HG03139 (cell line): Measurements from ENCODE around the gene ST6GAL2.

ENCODE experiments used
- ATAC-seq: cut with Tn5 transposase; IDR thresholded peaks from one replicate; pipeline ENCODE4 v1.9.1; 2021; ENCODE audit not compliant: unreplicated experiment

The ST6GAL2 gene

DNA sequence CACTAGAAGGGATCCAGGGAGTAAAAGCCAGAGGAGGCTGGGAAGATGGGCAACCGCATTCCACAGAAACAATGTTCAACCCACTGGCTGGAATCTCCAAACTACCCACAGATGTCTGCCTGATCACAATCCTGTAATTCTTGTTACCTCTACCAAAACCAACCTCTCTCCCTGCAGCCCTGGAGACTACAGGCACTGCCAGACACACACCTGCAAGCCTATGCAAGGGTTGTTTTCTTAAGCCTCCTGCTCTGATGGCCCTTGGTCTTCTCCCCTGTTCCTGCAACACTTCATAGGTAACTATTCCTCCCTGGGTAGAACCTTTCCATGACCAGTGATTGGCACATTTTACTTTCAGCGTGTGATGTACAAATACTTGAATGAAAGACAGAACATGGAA lies 21.9 kb downstream of the ST6GAL2 start:
- no peak for ATAC-seq

DNA sequence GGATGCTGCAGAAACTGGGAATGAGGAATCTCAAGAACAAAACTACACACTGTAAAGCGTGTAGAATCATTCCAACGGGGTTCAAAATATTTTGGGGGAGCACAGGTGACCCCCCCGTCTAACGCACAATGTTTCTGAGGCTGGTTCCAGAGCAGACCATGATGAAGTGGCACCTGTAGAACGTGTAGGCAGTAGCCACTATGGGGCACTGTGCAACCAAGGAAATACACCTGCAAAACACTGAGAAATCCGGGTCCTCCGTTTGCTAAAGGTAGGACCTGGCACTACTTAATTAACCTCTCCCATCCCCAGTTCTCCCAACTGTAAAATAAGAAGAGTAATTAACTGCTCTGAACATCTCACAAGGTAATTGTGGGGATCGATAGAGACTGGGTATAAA lies 22.6 kb downstream of the ST6GAL2 start:
- no peak for ATAC-seq

DNA sequence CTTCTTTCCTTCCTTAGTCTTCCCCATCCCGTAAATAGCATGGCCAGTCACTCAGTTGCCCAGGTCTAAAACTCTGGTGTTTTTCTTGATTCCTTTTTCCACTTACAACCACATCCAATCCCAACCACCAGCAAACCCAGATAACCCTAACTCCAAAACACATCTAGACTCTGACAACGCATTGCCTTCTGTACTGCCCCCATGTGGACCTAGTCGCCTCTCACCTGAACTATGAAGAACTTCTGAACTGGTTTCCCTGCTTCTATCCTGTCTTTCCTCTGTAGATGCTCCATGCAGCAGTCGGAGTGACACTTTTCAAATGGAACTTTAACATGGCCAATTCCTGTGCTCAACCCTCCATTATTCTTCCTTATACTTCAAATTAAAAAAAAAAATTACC lies 26.5 kb downstream of the ST6GAL2 start:
- no peak for ATAC-seq

DNA sequence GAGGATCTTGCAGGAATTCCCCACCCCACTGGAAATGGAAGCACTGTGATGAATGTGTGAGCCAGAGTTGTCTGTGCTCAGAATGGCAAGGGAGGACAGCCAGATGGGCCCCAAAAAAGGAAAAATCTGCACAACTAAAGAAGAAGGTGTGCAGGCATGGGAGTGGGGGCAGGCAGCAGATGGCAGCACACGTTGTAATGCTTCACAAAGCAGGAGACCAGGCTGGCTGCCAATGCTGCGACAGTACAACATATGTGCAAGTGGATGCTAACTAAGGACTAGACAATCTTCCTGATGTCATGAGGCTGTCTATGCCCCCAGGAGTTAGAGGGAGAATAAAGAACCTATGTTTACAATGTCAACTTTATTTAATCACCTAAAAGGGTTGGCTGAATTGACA lies 27.2 kb downstream of the ST6GAL2 start:
- ATAC-seq: no peak

DNA sequence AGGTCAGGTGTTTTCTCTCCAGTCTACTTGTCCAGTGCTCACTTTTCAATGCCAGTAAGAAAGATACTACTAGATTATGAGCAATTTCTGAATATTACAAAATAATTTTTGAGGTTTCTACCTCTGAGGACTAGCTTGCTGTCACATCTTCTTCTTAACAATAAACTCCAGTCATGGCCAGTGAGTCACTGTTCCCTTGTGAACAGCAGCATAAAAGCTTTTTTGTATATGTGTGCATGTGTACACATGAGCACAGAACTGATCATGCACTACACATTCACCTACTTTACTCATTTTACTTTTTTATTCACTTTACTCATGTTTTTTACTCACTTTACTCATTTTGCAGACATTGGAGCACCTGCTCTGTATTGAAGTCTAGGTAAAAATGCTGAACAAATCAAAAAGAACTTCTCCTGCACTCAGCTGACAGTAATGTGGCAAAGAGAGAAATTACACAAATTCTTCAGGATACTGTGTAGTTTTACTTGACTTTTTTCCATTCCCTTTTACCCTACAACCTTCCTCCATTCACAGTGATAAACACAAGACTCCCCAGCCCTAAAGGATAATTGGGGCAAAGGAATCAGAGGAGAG lies 28.0 kb downstream of the ST6GAL2 start:
- no peak for ATAC-seq

DNA sequence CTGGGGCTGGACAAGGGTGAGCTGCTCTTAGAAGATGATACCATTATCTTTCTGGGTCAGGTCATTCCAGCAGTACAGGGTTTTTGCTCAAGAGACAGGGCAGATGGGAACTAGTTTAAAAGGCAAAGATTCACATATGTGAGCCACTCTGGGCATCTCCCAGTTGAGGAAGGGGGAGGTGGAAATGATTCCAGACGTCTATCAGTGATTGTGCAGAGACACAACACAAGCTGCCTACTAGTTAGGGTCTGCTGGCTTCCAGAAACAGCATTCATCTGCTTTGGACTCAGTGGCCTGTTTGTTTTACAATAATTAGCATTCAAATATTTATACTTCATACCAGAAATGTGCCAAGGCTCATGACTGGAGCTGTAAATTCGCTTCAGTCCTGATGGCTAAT lies 32.3 kb downstream of the ST6GAL2 start:
- no peak for ATAC-seq

DNA sequence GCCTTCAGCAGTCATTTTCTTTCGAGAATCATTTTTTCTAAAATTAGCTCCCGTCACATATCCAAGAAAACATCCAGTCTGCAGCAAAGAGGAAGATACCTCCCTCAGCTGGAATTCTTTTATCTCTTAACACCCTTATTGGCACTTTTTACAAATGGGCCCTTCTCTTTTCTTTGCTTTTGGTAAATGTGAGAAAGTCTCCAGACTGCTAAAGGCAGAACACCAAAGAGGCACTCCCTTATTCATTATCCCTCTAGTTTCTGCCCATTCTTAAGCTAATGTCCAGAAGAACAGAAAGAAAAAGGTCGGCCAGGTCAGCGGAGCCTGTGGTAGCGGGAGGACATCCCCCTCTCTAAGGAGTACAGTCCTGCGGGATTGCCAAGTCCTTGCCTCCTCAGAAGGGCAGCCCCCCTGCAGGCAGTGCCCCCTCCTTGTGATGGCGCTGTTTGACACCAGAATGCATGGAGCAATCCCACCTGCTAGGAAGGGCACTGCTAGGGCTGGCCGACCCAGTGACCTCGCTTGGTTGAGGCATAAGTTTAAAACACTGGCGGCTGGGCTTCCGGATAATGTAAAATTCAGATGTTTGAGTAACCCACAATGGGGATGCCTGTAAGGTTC lies 34.0 kb downstream of the ST6GAL2 start:
- no peak for ATAC-seq

DNA sequence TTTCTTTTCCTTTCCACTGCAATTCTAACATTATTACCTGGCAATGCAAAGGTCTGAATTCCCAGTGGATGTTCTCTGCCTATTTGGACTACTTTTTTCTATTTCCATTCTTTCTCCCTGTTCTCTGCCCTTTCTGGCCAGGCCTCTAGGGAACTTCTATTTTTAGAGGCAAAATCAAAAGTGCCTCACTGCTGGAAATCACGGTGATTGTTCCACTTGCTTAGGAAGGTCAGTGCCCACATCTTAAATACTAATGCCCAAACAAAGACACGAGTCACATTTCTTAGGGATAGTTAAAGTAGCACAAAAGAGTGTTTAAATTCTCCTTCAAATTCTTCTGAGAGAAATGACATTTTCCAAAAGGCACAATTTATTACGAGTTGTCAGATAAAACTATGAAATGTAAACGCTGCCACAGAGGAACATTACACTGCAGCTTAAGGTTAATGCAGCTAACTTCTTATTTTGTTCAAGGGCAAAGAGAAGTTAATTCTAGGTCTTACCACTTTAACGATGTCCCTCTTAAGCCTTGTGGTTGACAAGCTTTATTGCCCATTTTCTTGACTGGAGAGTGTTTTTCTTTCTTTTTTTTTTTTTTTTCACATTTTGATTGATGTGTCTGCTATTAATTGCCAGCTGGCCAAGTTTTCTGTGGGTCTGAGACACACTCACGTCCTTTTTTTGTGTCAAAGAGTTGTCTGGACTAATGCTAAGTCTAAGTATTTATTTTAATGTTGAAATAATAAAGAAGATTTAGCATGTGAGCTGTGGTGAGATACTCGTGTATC lies 34.7 kb downstream of the ST6GAL2 start:
- ATAC-seq: no peak

DNA sequence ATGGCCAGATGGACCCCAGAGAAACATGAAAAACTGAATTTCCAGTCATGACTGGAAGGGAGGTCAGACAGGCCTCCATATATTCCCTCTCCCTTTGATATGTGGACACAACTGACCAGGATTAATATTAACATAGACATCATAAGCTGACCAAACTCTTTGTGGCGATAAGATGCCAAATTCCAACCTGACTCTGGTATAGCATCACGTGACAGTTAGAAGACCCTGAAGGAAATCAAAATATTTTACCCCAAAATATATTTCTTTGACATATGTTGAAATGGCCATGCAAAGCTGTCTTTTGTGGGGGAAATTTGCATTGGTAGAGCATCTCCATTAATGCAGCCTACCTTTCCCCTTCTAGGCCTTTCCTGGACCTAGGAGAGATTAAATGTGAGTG lies 36.7 kb downstream of the ST6GAL2 start:
- ATAC-seq: no peak

DNA sequence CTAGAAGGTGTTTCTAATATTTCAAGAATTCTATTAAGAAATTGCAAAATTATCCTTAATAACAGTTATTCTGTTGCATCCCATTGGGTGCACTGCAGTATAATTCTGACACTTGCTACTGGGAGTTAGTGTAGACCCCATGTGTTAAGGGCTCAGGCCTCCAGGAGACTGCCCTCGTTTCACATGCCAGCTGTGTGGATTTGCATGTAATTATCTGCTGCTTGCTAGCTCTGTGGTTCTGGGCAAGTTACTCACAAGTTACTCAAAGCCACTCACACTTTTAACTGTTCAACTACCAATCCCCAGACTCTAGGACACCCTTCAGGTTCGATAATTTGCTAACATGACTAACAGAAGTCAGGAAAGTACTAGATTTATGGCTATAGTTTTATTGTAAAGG lies 38.6 kb downstream of the ST6GAL2 start:
- no peak for ATAC-seq

DNA sequence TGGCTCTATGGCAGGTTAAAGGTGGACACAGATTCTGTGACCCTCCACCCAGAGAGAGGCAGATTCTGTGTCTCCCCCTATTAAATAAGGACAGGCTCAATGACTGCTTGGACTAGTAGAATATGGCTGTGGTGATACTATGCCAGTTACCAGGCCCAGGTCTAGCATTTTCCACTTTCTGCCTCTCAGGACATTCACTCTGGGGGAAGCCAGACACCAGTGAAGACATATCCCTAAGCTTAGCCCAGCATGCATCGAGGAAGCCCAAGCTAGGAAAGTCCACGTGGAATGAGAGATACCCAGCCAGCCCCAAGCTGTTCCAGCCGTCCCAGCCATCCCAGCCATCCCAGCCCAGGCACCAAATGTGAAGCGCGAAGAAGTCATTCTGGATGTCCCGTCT lies 40.3 kb downstream of the ST6GAL2 start:
- no peak for ATAC-seq

DNA sequence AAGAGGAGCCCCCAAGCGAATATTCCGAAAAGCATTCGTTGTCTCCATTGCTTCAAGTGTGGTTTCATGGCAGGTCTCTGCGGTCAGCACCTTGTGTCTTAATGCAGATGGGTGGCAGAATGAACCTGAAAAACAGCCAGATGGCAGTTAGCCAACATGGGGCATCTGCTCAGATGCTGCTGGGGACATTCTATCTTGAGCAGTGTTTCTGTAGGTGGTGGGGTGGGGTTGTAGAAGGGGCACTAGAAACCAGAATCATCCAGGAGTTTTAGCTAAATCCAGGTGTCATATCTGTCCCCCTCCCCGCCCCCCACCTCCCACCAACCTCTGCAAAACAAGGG lies 42.1 kb downstream of the ST6GAL2 start:
- no peak for ATAC-seq

DNA sequence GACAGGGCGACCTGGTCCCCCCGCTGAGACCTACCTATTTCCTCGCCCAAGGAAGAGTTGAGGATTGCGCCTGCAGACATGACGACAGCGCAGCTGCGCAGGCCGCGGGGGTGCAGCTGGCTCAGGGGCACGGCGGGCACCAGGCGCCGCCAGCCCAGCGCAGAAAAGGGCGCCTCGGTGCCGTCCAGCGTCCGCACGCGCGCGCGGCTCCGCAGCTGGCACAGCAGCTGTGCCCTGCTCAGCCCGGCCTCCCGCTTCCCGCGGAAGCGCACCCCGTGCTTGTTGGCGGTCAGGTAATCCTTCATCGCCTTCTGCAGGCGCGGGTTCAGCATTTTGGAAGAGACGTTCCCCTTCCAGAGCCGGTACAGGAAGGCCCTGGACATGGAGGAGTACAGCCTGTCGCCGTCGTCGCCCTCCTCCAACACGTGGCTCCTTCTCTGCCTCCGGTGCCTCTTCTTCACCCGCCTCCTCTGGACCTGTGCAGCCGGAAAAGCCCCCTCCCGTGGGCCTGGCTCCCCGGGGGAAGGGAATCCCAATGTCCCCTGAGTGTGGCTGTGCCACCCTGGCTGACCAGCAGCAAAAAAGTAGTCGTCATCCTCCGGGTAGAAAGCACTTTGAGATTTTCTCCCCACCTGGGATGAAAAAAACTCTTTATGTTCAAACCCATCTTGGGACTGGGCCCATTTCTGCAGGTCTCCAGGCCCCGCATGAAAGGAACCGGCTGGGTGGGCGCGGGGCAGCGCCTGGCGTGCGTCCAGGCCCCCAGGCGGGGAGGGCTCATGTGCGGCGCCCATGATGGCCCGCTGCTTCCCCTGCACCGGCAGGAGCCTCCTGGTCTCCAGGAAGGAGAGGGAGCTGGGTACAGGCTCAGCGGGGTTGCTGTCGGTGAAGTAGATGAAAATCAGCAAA lies 42.7 kb downstream of the ST6GAL2 start:
- no peak for ATAC-seq

DNA sequence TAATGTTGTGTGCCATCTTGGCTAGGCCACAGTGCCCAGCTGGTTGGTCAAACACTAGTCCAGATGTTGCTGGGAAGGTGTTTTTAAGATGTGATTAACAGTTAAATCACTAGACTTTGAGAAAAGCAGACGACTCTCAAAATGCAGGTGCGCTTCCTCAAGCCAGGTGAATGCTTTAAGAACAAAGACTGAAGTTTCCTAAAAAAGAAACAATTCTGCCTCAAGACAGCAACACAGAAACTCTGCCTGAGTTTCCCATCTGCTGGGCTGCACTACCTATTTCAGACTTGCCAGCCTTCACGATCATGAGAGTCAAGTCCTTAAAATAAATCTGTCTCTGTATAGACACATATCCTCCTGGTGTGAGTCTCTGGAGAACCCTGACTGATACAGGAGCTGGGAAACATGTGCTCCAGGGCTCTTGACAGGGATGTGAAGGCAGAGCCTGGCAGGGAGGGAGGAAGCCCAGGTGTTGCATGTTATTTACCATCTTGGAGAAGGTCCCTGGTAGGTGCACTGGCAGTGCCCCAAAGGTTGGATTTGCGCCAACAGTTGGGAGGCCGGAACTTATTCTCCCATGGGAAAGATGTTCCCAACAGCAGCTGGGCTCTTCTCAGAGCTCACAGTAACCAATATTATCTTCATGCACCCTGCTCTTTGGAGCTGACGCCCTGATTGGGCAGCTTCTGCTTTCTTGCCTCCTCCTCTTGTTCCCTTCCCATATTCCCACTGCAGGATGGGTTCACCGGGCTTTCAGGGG lies 43.9 kb downstream of the ST6GAL2 start:
- no peak for ATAC-seq

DNA sequence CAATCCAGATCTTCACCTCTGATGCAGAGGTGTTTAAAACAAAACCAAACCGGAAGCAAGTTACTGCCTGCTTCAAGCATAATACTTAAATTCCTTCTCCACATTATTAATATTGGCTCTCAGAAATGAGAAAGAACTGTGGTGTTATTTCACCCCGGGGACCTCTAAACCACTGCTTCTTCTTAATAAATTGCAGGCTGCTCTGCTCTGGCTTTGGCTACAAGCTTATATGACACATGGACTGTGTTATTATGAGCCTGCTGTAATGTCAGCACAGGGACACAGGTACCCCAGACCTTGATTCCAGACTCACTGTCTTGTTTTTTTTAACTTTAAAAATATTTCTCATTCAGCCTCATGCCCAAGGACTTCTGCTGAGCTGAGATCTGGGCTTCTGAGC lies 45.1 kb downstream of the ST6GAL2 start:
- no peak for ATAC-seq

DNA sequence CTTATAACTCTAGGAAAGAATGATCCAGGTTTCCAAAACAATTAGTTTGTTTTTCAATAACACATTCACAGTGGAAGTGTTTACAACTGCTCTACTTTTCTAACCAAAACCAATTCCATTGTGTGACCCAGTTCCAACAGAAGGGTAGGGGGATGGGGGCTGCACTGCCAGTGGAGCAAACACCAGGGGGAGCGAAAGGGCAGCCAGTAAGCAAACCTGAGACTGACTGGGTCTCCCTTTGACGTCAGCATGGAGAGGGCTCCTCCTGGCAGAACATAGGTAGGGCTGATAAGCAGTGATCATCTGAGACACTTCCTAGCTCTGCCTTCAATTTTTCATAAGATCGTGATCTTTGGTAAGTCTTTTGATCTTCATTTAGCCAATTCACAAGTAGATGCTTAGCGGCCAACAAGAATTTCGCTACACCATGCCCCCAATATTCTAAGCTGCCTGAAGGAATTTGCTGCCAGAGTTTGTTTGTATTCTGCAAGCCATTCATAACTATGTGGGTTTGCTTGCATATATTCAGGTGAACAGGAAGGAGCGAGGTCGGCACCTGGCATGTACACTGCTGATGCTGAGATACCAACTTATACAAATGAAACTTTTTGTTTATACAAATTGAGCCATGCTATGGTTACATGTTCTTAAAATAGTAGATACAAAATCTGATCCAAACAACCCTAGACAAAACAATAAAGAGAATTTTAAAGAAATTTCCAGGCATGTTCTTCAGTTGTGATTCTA lies 45.9 kb downstream of the ST6GAL2 start:
- ATAC-seq: no peak

DNA sequence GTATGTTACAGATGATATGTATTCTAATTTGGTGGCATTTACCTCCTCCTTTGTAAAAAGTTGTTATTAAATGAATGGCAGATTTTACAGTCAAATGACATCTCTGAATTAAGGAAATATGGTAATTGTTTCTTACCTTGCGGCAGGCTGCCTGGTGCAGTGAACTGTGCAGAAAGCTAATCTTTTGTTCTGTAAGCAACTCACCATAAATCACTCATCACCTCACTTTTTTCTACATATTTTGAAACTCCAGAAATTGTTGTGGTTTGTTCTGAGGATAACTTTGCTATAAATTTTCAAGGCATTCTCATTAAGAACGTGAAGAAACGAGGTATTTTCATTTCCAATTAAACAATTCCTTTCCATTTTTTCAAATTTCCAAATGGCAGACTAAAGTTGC lies 52.7 kb downstream of the ST6GAL2 start:
- ATAC-seq: no peak

DNA sequence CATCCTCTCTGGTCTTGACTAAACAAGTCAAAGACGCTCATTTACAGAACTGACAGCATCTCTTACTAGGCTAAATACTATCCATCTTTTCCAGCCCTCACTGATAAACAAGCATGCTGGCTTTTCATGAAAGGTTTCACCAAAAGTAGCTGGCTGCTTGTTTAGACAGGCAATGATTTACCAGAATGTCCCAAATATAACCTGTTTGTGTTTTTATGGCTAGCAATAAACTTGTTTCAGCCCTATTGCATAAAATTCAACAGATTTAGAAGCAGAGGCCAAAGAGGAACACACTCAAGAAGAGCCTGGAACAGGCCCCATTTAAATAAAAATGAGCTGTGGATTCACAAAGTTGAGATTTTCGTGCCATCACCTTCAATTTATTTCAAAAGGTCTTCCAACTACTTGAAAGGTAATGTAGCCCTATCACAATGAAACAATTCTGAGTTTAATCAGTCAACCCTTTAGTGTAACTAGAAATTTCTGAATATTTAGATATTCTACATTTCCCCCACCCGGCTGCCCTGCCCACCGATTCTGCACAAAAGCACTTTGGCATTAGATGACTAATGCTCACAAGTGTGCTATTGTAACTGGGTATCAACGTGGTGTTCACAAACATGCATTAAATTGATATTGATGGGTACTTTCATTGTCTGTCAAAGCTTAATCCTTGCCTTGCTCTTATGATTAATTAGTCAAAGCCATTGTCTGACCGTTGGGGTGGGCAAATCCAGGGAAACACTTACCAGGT lies 54.0 kb downstream of the ST6GAL2 start:
- no peak for ATAC-seq

DNA sequence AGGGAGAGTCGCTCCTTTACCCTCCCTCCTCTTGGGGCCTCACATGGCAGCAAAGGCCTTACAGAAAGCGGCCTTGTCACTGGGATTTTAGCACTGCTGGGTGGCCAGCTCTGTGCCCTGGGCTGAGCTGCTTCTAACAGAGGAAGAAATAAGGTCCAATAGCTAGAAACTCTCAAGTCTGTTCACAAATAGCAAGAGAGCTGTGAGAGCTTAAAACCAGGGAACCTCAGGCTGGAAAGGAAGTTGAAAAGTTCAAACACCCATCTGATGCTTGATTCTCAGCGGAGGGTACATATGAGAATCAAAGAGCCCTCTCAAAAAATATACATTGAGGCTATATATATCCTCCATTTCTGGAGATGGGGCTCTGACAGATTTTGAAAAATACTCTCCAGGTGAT lies 54.7 kb downstream of the ST6GAL2 start:
- no peak for ATAC-seq
